IMR-90 (cell line): ENCODE data around the gene PGM2. TPM values are rescaled to one million over a fixed set of nuclear protein-coding genes. Genes with fewer than 3 reads are reported as not detected.

Experiments
- ATAC-seq: fragments of 200-7000 bp; cut with Tn5 transposase; 2 replicates; pipeline ENCODE4 v1.9.1; 2020; ENCODE audit warnings: low read depth, mild to moderate bottlenecking, moderate library complexity
- BruUV-seq: library from RNA; stranded (reverse); fragments of 400-500 nt; replicated peaks from 2 replicates; lab custom pipeline; 2021; lab: Mats Ljungman, UMichigan
- CTCF ChIA-PET: fragments of 300-600 bp; formaldehyde crosslinking; extraction: SDS; loops from one replicate; lab custom pipeline; 2021; ENCODE audit warnings: antibody characterized with exemption; lab: Yijun Ruan, JAX
- POLR2A ChIA-PET: fragments of 300-600 bp; sonication (Branson Sonifier 250); formaldehyde crosslinking; loops from one replicate; lab custom pipeline; 2022; ENCODE audit warnings: antibody characterized with exemption; ENCODE audit not compliant: unreplicated experiment; lab: Charles Lee
- DNase-seq: peaks from one replicate; pipeline ENCODE4 v3.0.0; 2013
- H2AFZ ChIP-seq: replicated peaks from 2 replicates; pipeline ENCODE3; 2013; ENCODE audit warnings: low read length, mild to moderate bottlenecking; ENCODE audit not compliant: poor library complexity
- H2AK5ac ChIP-seq: 2 replicates; pipeline ENCODE4 v1.6.1; 2013; ENCODE audit warnings: low read depth, low read length, inconsistent platforms
- H2AK9ac ChIP-seq: replicated peaks from 2 replicates; pipeline ENCODE3; 2013; ENCODE audit warnings: mild to moderate bottlenecking, low read depth, low read length, moderate library complexity; ENCODE audit not compliant: poor library complexity
- H2BK120ac ChIP-seq: 2 replicates; pipeline ENCODE4 v1.6.1; 2013; ENCODE audit warnings: low read depth, low read length, inconsistent platforms
- H2BK15ac ChIP-seq: 3 replicates; pipeline ENCODE4 v1.6.1; 2013; ENCODE audit warnings: low read depth, low read length, inconsistent platforms
- H2BK20ac ChIP-seq: 2 replicates; pipeline ENCODE4 v1.6.1; 2013; ENCODE audit warnings: low read depth, mild to moderate bottlenecking, inconsistent platforms, low read length, moderate library complexity
- H2BK5ac ChIP-seq: 2 replicates; pipeline ENCODE4 v1.6.1; 2013; ENCODE audit warnings: mild to moderate bottlenecking, low read depth, low read length, inconsistent platforms; ENCODE audit not compliant: poor library complexity, severe bottlenecking
- H3K14ac ChIP-seq: replicated peaks from 2 replicates; pipeline ENCODE4 v1.6.1; 2013; ENCODE audit warnings: low read depth, low read length, inconsistent platforms
- H3K18ac ChIP-seq: 2 replicates; pipeline ENCODE4 v1.6.1; 2013; ENCODE audit warnings: low read depth, low read length, control low read depth
- H3K23ac ChIP-seq: 2 replicates; pipeline ENCODE4 v1.6.1; 2013; ENCODE audit warnings: low read depth, low read length, inconsistent platforms
- H3K27ac ChIP-seq: 2 replicates; pipeline ENCODE4 v1.5.1; 2013; ENCODE audit warnings: mild to moderate bottlenecking, control low read depth, low read length; ENCODE audit not compliant: insufficient read depth
- H3K27me3 ChIP-seq: 2 replicates; pipeline ENCODE4 v1.6.1; 2013; ENCODE audit warnings: low read length; ENCODE audit not compliant: control insufficient read depth, insufficient read depth
- H3K36me3 ChIP-seq: 2 replicates; pipeline ENCODE4 v1.6.1; 2013; ENCODE audit warnings: low read length, mixed read lengths; ENCODE audit not compliant: control insufficient read depth, insufficient read depth
- H3K4ac ChIP-seq: 2 replicates; pipeline ENCODE4 v1.6.1; 2013; ENCODE audit warnings: low read depth, low read length, inconsistent platforms
- H3K4me1 ChIP-seq: 2 replicates; pipeline ENCODE4 v1.6.1; 2013; ENCODE audit warnings: low read length, mixed read lengths; ENCODE audit not compliant: control insufficient read depth, insufficient read depth
- H3K4me2 ChIP-seq: 2 replicates; pipeline ENCODE4 v1.6.1; 2013; ENCODE audit warnings: low read depth, mild to moderate bottlenecking, control low read depth, low read length, moderate library complexity
- H3K4me3 ChIP-seq: 2 replicates; pipeline ENCODE4 v1.5.1; 2013; ENCODE audit warnings: low read depth, mild to moderate bottlenecking, control low read depth, low read length, moderate library complexity; ENCODE audit not compliant: insufficient read depth
- H3K56ac ChIP-seq: 2 replicates; pipeline ENCODE4 v1.6.1; 2013; ENCODE audit warnings: low read length, inconsistent platforms; ENCODE audit not compliant: insufficient read depth; ENCODE audit errors: extremely low read depth
- H3K79me1 ChIP-seq, 2 experiments: 2 replicates each; pipeline ENCODE4 v1.6.1; 2013; ENCODE audit warnings: low read length in 2 of 2, inconsistent platforms in 1 of 2, low read depth in 1 of 2
- H3K9ac ChIP-seq: 2 replicates; pipeline ENCODE4 v1.6.1; 2013; ENCODE audit warnings: low read depth, low read length, control low read depth
- H3K9me1 ChIP-seq: 2 replicates; pipeline ENCODE4 v1.6.1; 2013; ENCODE audit warnings: low read length, inconsistent platforms; ENCODE audit not compliant: insufficient read depth
- H3K9me3 ChIP-seq: 2 replicates; pipeline ENCODE4 v1.6.1; 2013; ENCODE audit warnings: low read length; ENCODE audit not compliant: control insufficient read depth, insufficient read depth
- H4K20me1 ChIP-seq: 2 replicates; pipeline ENCODE4 v1.6.1; 2013; ENCODE audit warnings: low read length, inconsistent platforms; ENCODE audit not compliant: insufficient read depth
- H4K5ac ChIP-seq: 2 replicates; pipeline ENCODE4 v1.6.1; 2013; ENCODE audit warnings: mild to moderate bottlenecking, low read depth, low read length, control low read depth
- H4K8ac ChIP-seq, 2 experiments: 2 replicates each; pipeline ENCODE4 v1.6.1; 2013; ENCODE audit warnings: low read depth in 2 of 2, low read length in 2 of 2, control low read depth in 1 of 2, inconsistent platforms in 1 of 2
- H4K91ac ChIP-seq: 2 replicates; pipeline ENCODE4 v1.6.1; 2013; ENCODE audit warnings: low read depth, low read length, inconsistent platforms; ENCODE audit not compliant: insufficient read depth
- BHLHE40 ChIP-seq: fragments of 150-350 bp; IDR thresholded peaks from 2 replicates; pipeline ENCODE4 v1.6.1; 2016; ENCODE audit warnings: mild to moderate bottlenecking, low read depth, low read length
- CEBPB ChIP-seq: IDR thresholded peaks from 2 replicates; pipeline ENCODE4 v1.6.1; 2012; ENCODE audit warnings: low read depth, low read length, improper control_type of control experiment
- FOS ChIP-seq: fragments of 150-350 bp; IDR thresholded peaks from 2 replicates; pipeline ENCODE4 v1.6.1; 2016; ENCODE audit warnings: low read depth, low read length
- MAFK ChIP-seq: IDR thresholded peaks from 2 replicates; pipeline ENCODE4 v1.6.1; 2012; ENCODE audit warnings: low read depth, low read length, improper control_type of control experiment
- MAZ ChIP-seq: IDR thresholded peaks from 2 replicates; pipeline ENCODE4 v1.6.1; 2012; ENCODE audit warnings: low read depth, mild to moderate bottlenecking, low read length, improper control_type of control experiment, moderate library complexity, borderline replicate concordance
- MXI1 ChIP-seq: IDR thresholded peaks from 2 replicates; pipeline ENCODE4 v1.6.1; 2012; ENCODE audit warnings: low read depth, mild to moderate bottlenecking, low read length, moderate library complexity, borderline replicate concordance
- NFE2L2 ChIP-seq: fragments of 150-350 bp; IDR thresholded peaks from 2 replicates; pipeline ENCODE4 v1.6.1; 2016; ENCODE audit warnings: low read depth, mild to moderate bottlenecking, low read length
- POLR2A ChIP-seq: IDR thresholded peaks from 2 replicates; pipeline ENCODE4 v1.6.1; 2012; ENCODE audit warnings: mild to moderate bottlenecking, low read depth, low read length
- RAD21 ChIP-seq: IDR thresholded peaks from 2 replicates; pipeline ENCODE4 v1.6.1; 2012; ENCODE audit warnings: low read length, improper control_type of control experiment
- RCOR1 ChIP-seq: IDR thresholded peaks from 2 replicates; pipeline ENCODE4 v1.6.1; 2012; ENCODE audit warnings: mild to moderate bottlenecking, low read length, improper control_type of control experiment; ENCODE audit not compliant: insufficient replicate concordance
- RFX5 ChIP-seq: IDR thresholded peaks from 2 replicates; pipeline ENCODE4 v1.8.0; 2012; ENCODE audit warnings: low read depth, mild to moderate bottlenecking, low read length, moderate library complexity
- SMC3 ChIP-seq: fragments of 150-350 bp; IDR thresholded peaks from 2 replicates; pipeline ENCODE4 v1.6.1; 2016; ENCODE audit warnings: low read depth, mild to moderate bottlenecking, antibody characterized with exemption, low read length, moderate library complexity
- WGBS, 2 experiments: methylation state at CpG; one replicate each; pipeline versions ENCODE4 v1.1.5 to v1.1.7; 2013; ENCODE audit warnings: missing lambda C conversion rate in 2 of 2; ENCODE audit not compliant: insufficient read length in 1 of 2; ENCODE audit errors: extremely low coverage in 2 of 2; 5-methylcytosine and 5-hydroxymethylcytosine counted together
- dilution Hi-C: fragments of 300-500 bp; cut with HindIII; formaldehyde crosslinking; loops from one replicate; pipeline ENCODE4 v1.14.3; 2018; ENCODE audit warnings: low sequenced_read_pairs; ENCODE audit not compliant: unreplicated experiment
- in situ Hi-C: fragments of 300-500 bp; cut with MboI; formaldehyde crosslinking; loops from 3 replicates; pipeline ENCODE4 v1.14.3; 2019; ENCODE audit warnings: low sequenced_read_pairs, inconsistent platforms, mixed read lengths
- intact Hi-C: fragments of 100-400 bp; cut with micrococcal nuclease; formaldehyde crosslinking; loops from 2 replicates; pipeline ENCODE4 v1.10.0; 2022
- polyA plus RNA-seq, 3 experiments: library from polyadenylated mRNA; depleted of rRNA; stranded (reverse); fragments of >200 nt; gene quantifications; 2 replicates each; pipeline ENCODE4 v1.2.3, GENCODE V29; 2012; ENCODE audit warnings: low replicate concordance in 1 of 3
- total RNA-seq: library from RNA; depleted of rRNA; stranded (reverse); fragments of >200 nt; gene quantifications from 2 replicates; pipeline ENCODE4 v1.2.3, GENCODE V29; 2012
- TF ChIP-seq, protein P1 (sequence below): fragments of 150-350 bp; IDR thresholded peaks from 2 replicates; pipeline ENCODE4 v1.6.1; 2017; ENCODE audit warnings: mild to moderate bottlenecking, antibody characterized with exemption, low read length, low read depth
- TF ChIP-seq, protein P2 (sequence below): fragments of 150-350 bp; IDR thresholded peaks from 2 replicates; pipeline ENCODE4 v1.6.1; 2016; ENCODE audit warnings: low read depth, mild to moderate bottlenecking, low read length, moderate library complexity, borderline replicate concordance
- TF ChIP-seq, protein P3 (sequence below): conservative IDR thresholded peaks from 2 replicates; pipeline ENCODE4 v1.5.1; 2012; ENCODE audit warnings: mild to moderate bottlenecking, low read depth, low read length, improper control_type of control experiment

The PGM2 gene
- total and polyA plus RNA-seq, 2 of the 4 experiments (the other 2 are of a cell fraction): 18.7 to 26.2 TPM

DNA sequence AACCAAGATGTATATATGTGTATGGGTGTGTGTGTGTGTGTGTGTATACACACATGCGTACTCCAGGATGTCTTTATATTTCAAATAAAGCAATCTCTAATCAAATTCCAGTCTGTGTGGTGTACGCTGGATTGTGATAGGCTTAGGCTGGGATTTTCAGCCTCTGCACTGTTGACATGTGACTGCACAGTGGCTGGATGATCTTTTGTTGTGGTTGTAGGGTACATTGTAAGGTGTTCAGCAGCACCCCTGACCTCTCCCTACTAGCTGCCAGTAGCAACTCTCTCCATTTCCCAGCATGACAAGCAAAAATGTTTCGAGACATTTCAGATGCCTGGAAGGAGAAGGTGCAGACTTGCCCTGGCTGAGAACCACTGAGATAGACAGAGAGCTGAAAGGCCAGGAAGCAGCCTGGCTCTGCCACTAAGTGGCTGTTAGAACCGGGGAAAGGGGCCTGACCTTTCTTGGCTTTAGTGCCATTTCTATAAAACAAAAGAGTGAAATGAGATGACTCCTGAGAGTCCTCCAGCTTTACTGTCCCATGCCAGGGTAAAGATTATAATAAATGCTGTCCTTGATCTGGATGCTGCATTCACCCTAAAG lies 10.5 kb downstream of the PGM2 start:
- Histone ChIP-seq H3K27me3 (no peaks in the 10 kb centered on the region), H3K23ac (peak overlapping the region; percentile 62; the same call in 1 of the 2 replicates), H3K9ac (no peak overlapping the region), H3K18ac (peak overlapping the region; percentile 61; the same call in 1 of the 2 replicates), H3K9me3 (no peaks in the 10 kb centered on the region), H2AK5ac (no peak overlapping the region; the same call in 1 of the 2 replicates), H3K4me1 (peaks cover 3% of the 10 kb centered on the region; the same call in 1 of the 2 replicates), H4K5ac (peak overlapping the region; percentile 88; the same call in 1 of the 2 replicates), H3K4me2 (peak overlapping the region; percentile 50; the same call in 1 of the 2 replicates), H3K79me1 (peaks cover 2 to 4% of the 10 kb centered on the region in 2 experiments; a peak in 2 of 4 replicates), H4K91ac (peak overlapping the region; percentile 4; the same call in 1 of the 2 replicates), H3K14ac (peak overlapping the region; percentile 55), H2BK5ac (peak overlapping the region; percentile 66), H4K8ac (peak overlapping the region; percentile 44 to 89; a peak in 2 of 4 replicates), H2AFZ (peak overlapping the region; percentile 84), H3K4ac (peak overlapping the region; percentile 55; the same call in 1 of the 2 replicates), H2AK9ac (peak overlapping the region; percentile 15), H2BK20ac (peak overlapping the region; percentile 14; the same call in 1 of the 2 replicates), H2BK120ac (peak overlapping the region; percentile 63; the same call in 1 of the 2 replicates), H3K56ac (no peak overlapping the region; the same call in 1 of the 2 replicates), H3K4me3 (no peak overlapping the region), H3K27ac (no peak overlapping the region), H3K9me1 (0 out of 2 replicates have a peak, but pooled peaks cover 4% of the 10 kb centered on the region), H2BK15ac (peak overlapping the region; percentile 32; the same call in 1 of the 3 replicates), H3K36me3 (peaks cover 22% of the 10 kb centered on the region), H4K20me1 (no peaks in the 10 kb centered on the region)
- in situ Hi-C loops: no loop called here
- WGBS, 2 experiments: no CpG with 5 or more reads among the region's 4 CpGs
- dilution Hi-C loops: no loop called here
- DNase-seq (no peak), ATAC-seq (no peak)
- intact Hi-C loops: no loop called here
- ChIA-PET POLR2A (no interaction called here), CTCF (no interaction called here)
- BruUV-seq: no TSS peak
- TF ChIP-seq NFE2L2 (no peak), POLR2A (no peak), FOS (no peak), RCOR1 (no peak), MXI1 (no peak), MAFK (no peak), MAZ (no peak), SMC3 (no peak), RAD21 (no peak), BHLHE40 (no peak), CEBPB (no peak), RFX5 (no peak)
- TF ChIP-seq, protein P1, sequence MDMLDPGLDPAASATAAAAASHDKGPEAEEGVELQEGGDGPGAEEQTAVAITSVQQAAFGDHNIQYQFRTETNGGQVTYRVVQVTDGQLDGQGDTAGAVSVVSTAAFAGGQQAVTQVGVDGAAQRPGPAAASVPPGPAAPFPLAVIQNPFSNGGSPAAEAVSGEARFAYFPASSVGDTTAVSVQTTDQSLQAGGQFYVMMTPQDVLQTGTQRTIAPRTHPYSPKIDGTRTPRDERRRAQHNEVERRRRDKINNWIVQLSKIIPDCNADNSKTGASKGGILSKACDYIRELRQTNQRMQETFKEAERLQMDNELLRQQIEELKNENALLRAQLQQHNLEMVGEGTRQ: no peak
- TF ChIP-seq, protein P2, sequence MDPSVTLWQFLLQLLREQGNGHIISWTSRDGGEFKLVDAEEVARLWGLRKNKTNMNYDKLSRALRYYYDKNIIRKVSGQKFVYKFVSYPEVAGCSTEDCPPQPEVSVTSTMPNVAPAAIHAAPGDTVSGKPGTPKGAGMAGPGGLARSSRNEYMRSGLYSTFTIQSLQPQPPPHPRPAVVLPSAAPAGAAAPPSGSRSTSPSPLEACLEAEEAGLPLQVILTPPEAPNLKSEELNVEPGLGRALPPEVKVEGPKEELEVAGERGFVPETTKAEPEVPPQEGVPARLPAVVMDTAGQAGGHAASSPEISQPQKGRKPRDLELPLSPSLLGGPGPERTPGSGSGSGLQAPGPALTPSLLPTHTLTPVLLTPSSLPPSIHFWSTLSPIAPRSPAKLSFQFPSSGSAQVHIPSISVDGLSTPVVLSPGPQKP: no peak
- TF ChIP-seq, protein P3, sequence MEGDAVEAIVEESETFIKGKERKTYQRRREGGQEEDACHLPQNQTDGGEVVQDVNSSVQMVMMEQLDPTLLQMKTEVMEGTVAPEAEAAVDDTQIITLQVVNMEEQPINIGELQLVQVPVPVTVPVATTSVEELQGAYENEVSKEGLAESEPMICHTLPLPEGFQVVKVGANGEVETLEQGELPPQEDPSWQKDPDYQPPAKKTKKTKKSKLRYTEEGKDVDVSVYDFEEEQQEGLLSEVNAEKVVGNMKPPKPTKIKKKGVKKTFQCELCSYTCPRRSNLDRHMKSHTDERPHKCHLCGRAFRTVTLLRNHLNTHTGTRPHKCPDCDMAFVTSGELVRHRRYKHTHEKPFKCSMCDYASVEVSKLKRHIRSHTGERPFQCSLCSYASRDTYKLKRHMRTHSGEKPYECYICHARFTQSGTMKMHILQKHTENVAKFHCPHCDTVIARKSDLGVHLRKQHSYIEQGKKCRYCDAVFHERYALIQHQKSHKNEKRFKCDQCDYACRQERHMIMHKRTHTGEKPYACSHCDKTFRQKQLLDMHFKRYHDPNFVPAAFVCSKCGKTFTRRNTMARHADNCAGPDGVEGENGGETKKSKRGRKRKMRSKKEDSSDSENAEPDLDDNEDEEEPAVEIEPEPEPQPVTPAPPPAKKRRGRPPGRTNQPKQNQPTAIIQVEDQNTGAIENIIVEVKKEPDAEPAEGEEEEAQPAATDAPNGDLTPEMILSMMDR: no peak
